Cerebellar cortex (tissue), 1 donor: Measurements from ENCODE around the gene XBP1.
"Not testable (repeated sequence)": the region's sequence is repeated elsewhere in the genome, so short reads cannot be mapped to it uniquely, and the experiment has no call there.

Experiments used
- DNase-seq: peaks from one replicate; pipeline ENCODE4 v3.0.0-alpha.2; 2015; ENCODE audit warnings: low spot score

XBP1 gene

DNA sequence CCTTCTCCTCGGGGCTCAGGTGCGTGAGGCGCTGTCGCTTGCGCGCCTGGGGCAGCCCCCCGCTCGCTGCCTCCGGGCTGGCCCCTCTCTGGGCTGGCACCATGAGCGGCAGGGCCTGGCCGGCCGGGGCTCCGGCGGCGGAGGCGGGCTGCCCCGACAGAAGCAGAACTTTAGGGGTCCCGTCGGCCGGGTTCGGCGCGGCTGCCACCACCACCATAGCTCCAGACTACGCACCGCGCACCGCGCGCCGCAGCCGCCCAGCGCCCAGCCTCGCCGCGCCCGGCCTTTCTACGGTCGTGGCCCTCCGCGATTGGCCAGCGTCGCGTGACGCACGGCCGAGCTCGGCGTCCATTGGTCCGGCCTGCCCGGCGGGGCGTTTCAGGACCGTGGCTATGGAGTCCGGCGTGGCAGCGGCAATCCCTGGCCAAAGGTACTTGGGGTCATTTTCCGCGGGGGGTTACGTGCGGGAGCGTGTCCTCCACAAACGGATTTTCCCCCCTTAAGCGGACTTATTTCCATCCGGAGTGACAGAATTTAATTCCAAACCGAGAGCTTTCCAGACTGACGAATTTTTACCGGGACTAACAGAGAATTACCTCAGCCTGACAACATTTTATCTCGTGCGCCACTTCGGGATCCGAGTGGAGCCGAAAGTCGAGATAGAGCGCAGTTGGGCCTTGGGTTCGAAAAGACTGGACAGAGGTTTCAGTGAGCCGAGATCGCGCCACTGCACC lies at the start of gene XBP1:
XBP1 (minus strand) TSS at position 262 of the 734 bp plus-strand sequence.
- peak; percentile 93 for DNase-seq

DNA sequence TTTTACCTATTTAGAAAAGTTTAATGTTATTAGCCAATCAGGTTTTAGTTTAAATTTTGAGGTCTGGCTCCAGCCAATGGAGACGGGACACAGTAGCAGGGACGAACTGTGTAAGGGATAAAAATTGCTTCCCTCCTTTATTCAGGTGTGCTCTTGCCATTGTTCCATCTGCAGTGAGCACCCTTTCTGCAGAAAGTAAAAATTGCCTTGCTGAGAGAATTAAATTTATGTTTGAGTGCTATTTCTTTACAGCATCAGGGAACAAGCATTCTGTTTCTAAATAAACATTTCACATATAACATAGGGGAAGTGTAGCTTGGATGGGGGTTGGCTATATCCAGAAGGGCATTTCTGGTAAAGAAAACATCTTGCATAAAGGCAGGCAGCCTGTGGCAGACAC lies 46.6 kb upstream of the XBP1 start:
- no peak for DNase-seq

DNA sequence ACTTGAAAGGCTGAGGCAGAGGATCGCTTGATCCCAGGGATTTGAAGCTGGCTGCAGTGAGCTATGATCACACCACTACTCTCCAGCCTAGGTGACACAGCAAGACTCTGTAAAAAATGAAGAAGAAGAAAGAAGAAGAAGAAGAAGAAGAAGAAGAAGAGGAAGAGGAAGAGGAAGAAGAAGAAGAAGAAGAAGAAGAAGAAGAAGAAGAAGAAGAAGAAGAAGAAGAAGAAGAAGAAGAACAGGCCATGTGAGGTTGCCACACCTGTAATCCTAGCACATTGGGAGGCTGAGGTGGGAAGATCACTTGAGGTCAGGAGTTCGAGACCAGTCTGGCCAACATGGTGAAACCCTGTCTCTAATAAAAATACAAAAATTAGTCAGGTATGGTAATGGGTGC lies 43.9 kb upstream of the XBP1 start:
- DNase-seq, result not testable (repeated sequence)

DNA sequence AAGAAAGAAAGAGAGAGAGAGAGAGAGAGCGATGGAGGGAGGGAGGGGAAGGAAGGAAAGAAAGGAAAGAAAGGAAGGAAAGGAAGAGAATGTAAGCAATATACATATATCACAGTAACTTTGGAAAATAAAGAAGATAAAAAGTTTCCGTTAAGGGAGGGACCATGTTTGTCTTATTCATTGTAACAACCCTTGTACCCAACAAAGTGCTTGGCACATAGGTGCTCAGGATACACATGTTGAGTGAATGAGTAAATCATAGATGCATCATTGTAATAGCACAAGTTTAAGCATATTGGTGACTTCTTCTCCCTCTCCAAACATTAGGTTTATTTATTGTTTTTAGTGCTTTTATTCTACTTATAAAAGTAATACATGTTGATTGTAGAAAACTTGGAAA lies 43.3 kb upstream of the XBP1 start:
- DNase-seq, result no peak

DNA sequence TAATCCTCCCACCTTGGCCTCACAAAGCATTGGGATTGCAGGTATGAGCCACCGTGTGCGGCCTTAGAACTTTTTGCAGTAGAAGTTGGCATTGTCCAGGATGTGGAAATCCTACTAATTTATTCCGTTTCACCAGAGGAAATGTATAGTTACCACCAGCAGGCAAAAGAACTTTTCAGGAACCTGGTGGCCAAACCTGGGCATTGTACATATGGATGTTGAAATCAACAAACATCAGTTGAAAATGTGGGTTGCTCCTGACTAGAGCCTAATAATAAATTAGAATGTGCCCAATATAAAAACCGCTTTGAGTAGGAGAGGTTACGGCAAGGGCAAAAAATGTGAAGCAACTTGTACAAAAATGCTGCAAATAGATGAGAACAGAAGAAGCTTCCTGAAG lies 40.7 kb upstream of the XBP1 start:
- DNase-seq, result no peak

DNA sequence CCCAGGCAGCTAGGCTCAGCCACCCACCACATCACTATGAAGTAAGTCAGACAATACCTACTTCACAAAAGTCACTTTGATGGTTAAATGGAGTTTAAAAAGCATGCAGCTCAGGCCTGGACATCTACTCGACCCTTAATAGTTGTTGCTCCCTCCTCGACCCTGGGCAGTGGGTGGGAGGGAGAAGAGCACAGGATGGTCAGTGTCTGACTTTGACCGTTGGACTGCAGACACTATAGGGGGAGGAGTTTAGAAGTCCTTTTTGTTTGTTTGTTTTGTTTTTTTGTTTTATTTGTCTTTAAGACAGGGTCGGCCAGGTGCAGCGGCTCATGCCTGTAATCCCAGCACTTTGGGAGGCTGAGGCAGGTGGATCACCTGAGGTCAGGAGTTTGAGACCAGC lies 38.6 kb upstream of the XBP1 start:
- no peak for DNase-seq

DNA sequence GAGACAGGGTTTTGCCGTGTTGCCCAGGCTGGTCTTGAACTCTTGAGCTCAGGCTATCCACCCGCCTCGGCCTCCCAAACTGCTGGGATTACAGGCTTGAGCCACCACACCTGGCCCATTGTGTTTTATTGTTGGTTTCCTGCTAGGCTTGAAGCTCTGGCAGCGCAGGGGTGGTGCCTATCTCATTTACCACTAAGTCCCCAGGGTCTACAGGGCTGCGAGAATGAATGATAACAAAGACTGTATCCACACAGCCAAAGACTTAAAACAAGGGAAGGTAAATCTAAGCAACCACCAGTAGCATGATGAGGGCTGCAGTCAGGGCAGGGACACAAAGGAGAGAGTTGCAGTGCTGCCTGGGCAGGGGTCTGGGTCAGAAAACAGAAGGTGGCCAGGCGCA lies 37.3 kb upstream of the XBP1 start:
- no peak for DNase-seq

DNA sequence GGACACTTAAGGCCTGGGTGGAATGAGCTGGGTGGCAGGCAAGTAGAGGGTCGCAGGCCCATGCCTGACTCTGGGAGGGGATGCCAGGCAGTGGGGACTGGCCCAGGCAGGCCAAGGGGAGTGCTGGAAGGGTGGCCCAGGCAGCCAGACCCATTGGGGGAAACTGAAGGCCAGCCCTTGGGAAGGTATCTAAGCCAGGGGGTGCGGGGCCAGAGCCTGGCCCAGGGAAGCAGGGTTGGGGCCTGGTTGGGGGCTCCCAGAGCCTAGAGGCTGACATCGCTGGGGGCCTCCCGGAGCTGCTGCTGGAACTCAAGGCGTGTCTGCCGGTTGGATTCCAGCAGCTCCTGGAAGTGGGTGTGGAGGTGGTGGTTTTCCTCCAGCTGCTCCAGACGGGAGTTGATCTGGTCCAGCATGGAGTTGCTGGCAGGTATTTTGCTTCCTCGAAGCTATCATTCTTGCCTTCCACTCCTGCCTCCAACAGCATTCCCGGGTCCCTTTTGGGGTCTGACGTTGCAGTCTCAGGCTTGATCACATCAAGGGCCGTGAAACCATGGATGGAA lies 35.3 kb upstream of the XBP1 start:
- DNase-seq, result no peak

DNA sequence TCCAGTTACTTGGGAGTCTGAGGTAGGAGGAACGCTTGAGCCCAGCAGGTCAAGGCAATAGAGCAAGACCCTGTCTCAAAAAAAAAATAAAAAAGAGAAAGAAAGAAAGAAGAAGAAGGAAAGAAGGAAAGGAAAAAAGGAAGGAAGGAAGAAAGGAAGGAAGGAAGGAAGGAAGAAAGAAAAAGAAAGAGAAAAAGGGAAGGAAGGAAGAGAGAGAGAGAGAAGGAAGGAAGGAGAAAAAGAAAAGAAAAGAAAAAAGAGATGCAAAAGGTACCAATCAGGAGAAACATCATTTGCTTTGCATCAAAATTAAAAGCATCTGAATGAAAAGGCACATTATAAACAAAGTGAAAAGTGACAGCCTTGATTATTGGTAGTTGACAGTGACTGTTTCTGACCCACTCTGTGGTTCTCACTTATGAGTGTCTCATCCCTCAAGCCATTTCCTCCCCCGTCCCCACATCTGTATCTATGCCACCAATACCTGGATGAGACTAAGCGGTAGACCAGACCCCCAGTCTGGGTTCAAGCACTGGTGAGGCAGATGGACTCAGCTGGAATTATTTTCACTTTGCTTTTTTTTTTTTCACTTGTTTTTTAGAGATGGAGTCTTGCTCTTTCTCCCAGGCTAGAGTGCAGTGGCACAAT lies 33.0 kb upstream of the XBP1 start:
- no peak for DNase-seq

DNA sequence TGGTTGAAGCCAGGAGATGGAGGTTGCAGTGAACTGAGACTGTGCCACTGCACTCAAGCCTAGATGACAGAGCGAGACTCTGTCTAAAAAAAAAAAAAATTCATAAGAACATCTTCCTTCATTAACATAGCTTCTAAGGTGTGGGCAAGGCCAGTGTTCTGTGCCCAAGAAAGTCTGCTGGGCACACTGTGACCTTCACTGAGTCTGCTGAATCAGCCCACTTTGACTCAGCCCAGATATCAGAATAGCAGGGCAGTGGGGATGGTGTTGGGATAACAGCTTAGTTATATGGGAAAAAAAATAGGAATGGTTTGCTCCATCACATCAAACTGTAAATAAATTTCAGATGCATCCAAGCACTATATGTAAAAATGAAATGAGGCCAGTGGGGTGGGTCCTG lies 32.4 kb upstream of the XBP1 start:
- DNase-seq, result no peak

DNA sequence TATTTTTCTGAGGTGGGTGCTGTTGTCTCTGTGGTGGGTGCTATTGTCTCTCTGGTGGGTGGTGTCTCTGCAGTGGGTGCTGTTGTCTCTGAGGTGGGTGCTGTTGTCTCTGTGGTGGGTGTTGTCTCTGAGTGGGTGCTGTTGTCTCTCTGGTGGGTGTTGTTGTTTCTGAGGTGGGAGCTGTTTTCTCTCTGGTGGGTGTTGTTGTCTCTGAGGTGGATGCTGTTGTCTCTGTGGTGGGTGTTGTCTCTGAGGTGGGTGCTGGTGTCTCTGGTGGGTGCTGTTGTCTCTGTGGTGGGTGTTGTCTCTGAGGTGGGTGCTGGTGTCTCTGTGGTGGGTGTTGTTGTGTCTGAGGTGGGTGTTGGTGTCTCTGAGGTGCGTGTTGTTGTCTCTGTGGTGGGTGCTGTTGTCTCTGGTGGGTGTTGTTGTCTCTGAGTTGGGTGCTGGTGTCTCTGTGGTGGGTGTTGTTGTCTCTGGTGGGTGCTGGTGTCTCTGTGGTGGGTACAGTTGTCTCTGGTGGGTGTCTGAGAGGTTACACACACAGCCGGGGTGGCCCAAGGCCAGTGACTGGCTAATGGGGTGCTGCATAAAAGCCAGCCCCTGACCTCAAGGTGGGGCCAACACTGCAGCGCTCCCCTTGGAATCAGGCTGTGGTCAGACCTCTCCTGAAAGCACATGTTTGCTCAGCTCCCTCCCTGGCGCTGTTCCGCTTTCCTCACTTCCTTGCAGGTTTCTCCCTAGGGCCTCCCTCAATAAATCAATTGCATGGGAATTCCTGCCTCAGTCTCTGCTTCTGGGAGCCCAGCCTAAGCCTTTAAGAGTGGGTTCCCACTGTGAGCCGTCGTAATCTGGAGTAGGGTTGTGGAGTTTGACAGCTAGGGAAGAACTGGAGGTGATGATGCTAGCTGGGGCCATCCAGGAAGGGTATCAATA lies 31.0 kb upstream of the XBP1 start:
- DNase-seq, result no peak

DNA sequence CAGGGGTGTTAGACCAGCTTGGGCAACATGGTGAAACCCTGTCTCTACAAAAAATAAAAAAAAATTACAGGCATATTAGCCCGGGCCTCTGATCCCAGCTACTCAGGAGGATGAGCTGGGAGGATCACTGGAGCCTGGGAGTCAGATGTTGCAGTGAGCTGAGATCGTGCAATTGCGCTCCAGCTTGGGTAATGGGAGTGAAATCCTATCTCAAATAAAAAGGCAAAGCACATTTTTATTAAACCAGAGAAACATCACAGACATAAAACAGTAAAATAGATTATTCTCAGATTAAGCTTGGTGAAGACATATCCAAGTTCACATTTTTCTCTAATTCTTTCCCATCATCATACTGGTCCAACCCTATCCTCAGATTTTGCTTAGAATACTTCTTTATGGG lies 30.1 kb upstream of the XBP1 start:
- DNase-seq, result no peak

DNA sequence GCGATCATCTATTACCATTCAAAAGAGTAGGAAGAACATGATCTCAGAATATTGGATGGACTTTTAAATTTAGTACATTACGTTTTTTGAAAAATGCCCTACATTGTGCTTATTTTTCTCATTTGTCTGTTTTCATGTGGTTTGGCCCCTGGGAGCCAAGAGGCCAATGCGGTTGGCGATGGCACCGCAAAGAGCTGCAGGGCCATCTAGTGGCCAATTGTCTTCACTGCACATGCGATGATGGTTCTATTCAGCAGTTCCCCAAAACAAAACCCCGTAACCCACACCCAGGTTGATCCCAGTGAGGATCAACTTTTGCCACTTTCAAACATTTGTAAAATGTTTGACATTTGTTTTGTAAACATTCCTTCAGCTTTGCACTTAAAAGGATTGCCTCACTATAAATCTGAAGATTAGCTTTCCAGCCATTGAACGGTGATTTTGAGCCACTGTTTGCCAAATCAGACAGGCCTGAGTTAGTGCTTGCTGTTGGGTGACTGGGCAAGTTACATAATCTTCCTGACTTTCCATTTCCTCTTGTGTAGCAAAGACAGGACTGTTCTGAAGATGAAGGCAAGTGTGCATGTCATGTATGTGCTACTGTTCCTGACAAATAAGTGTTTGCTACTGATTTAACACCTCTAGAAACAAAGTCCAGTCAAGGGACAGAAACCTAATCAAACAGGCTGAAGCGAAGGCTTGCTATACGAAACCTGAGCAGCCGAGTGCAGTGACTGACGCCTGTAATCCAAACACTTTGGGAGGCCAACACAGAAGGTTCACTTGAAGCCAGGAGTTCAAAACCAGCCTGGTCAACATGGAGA lies 29.2 kb upstream of the XBP1 start:
- peak; percentile 67 for DNase-seq

DNA sequence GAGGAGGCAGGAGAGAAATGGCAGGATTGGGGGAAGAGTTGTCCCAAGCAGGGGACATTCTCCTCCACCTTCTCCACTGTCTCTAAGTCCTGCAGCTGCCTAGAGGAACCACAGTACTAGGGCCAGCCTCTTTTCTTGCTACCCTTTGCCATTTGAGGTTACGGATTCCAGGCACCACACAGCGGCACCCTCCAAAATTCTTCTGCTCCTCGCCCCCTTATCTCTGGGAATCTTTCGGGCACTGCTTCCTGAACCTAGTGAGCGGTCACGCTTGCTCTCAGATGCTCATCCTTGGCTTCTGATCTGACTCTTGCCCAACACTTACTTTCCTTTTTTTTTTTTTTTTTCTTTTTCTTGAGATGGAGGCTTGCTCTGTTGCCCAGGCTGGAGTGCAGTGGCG lies 26.6 kb upstream of the XBP1 start:
- no peak for DNase-seq

DNA sequence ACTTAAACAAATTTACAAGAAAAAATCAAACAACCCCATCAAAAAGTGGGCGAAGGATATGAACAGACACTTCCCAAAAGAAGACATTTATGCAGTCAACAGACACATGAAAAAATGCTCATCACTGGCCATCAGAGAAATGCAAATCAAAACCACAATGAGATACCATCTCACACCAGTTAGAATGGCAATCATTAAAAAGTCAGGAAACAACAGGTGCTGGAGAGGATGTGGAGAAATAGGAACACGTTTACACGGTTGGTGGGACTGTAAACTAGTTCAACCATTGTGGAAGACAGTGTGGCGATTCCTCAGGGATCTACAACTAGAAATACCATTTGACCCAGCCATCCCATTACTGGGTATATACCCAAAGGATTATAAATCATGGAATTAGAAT lies 26.1 kb upstream of the XBP1 start:
- not testable (repeated sequence) for DNase-seq

DNA sequence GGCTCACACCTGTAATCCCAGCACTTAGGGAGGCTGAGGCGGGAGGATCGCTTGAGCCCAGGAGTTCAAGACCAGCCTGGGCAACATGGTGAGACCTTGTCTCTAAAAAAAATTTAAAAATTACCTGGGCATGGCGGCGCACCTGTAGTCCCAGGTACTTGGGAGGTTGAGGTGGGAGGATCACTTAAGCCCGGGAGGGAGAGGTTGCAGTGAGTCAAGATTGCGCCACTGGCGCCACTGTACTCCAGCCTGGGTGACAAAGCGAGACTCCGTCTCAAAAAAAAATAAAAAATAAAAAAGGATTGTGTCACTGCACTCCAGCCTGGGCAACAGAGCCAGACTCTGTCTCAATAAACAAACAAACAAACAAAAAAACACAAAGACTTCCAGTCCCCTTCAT lies 24.1 kb upstream of the XBP1 start:
- not testable (repeated sequence) for DNase-seq

DNA sequence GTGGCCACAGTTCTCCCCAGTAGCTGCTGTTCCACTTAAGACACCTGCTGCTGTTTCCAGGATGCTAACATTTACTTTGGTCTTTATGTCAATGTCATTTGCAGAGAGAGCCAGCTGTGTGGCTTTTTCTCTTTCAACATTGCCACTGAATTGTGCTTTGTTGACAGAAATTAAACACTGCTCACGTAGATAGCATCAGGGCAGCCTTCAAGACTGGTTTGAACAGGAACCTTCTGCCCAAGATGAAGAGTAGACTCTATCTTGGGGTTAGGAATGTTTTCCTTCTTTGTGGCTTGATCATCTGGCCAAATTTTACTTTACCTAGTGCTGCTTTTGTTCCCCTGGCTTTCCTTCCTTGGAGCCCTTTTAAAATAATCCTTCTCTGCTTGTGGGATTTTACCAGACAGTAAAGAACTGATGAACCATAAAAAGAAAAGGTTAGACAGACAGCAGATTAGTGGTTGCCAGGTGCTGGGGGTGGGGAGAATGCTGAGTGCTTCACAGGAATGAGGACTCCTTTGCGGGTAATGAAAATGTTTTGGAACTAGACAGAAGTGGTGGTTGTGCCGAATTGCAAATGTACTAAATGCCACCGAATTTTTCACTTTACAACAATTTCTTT lies 22.7 kb upstream of the XBP1 start:
- no peak for DNase-seq

DNA sequence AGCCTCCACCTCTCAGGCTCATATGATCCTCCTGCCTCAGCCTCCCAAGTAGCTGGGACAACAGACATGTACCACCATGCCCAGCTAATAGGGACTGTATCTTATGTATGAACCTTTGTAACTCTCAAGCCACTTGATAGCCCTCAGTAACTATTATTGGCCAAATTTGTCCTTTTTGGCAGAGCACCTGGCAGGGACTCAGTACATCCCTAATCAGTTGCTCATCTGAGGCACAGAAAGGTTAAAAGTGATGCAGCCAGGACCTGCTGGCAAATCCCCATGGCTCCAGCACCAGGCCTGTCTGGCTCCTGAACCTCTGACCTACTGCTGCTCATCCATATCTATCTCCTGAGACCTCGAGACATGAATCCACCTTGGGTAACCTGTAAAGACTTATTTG lies 21.1 kb upstream of the XBP1 start:
- no peak for DNase-seq

DNA sequence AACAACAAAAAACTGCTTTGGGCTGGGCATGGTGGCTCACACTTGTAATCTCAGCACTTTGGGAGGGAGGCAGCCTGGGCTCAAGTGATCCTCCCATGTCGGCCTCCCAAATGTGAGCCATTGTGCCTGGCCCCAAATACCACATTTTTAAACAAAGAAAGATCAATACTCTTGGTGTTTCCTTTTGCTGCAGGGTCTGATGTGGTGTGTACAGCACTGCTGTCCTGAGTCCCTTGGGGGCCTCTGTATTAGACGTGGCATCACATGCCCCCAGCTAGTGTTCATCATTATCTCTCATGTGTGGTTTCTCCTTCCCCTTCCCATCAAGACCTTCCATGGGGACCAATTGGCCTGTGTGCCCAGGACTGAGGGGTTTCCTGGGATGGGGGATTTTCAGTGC lies 20.5 kb upstream of the XBP1 start:
- DNase-seq, result no peak

DNA sequence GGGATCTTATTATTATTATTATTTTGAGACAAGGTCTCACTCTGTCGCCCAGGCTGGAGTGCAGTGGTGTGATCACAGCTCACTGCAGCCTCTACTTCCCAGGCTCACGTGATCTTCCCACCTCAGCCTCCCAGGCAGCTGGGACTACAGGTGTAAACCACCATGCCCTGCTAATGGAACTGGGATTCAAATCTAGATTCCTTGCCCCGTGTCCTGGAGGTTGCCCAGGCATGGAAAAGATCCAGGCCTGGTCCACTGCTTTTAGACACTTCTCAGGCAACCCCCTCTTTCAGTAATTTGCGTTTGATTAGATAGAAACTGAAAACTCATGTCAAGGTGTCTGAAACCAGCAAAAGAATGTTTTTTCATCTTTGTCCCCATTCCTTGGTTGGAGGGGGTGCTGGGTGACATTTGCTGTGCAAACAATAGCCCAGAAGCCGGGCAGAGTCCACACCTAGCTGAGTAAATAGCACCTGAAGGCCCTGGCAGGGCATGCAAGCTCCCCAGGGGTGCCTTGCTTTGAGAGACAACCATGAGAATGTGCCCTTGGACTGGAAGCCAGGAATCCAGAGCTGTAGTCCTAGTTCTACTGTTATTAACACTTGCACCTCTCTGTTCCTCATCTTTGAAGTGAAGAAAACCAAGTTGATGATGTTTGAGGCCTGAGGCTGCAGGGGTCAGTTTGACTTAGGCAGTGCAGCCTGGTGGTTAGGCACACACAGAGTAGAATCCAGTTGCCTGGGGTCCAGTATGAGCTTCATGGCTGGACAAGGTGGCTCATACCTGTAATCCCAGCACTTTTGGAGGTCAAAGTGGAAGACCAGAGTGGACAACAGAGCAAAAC lies 19.1 kb upstream of the XBP1 start:
- DNase-seq, result no peak
